ENCODE results near the gene PTPA. TPM values are rescaled to one million over a fixed set of nuclear protein-coding genes. Genes with fewer than 3 reads are reported as not detected.
A peak's percentile ranks its signal among the peaks of the same experiment; 100 is the strongest.

Gene PTPA
- total and polyA plus RNA-seq, 9 of the 15 experiments (the other 6 are each of a cell fraction or from before 2014, with no cell fraction given) = 1.7 to 121 (median 72.6) TPM

DNA sequence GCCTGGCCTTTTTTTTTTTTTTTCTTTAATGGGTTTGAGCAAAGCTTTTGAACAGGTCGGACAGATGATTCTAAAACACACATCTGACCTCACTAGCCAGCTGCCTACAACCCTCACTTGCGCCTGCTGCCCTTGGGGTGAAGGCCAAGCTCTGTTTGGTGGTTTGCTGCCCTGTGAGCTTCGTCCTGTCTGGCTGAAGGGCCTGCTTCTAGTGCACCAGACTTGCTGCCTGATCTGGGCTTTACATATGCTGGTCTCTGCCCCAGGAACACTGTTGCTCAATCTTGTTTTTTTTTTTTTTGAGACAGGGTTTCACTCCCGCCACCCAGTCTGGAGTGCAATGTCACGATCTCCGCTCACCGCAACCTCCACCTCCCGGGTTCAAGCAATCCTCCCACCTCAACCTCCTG is 46.7 kb upstream of the PTPA start:
- 98% methylated on average over 6 of the region's 8 CpGs for WGBS (ENCODE audit: insufficient coverage, low coverage, missing lambda C conversion rate)
- peaks cover 80% of the 10 kb centered on the region for H3K36me3 ChIP-seq (ENCODE audit: control insufficient read depth, insufficient read depth, low read length)
- ATAC-seq = no peak

More for the DNA sequence above, 46.7 kb upstream of the PTPA start:
- FAIRE-seq (no peak), DNase-seq (ENCODE audit: extremely low read depth in 1 of 4, low spot score in 3 of 4) (no peak)
- Histone ChIP-seq H2AFZ (ENCODE audit: low read depth, low read length) (no peak overlapping the region), H3K9me3 (replicated peaks; ENCODE audit: control insufficient read depth, insufficient read depth, low read depth, low read length) (no peaks in the 10 kb centered on the region), H3K4me2 (ENCODE audit: insufficient read depth, low read length) (no peak overlapping the region), H3K4me1 (replicated peaks in 1 of 2; ENCODE audit: control insufficient read depth in 2 of 2, insufficient read depth in 2 of 2, low read length in 2 of 2) (peaks cover 15 to 32% of the 10 kb centered on the region in 2 experiments), H3K27me3 (ENCODE audit: control insufficient read depth in 2 of 2, insufficient read depth in 2 of 2, low read length in 2 of 2) (no peaks in the 10 kb centered on the region), H3K9me1 (ENCODE audit: control insufficient read depth, insufficient read depth, low read length) (peaks cover 5% of the 10 kb centered on the region), H3K4me3 (no peak overlapping the region), H3K27ac (ENCODE audit: extremely low read depth, low read depth, low read length) (no peak overlapping the region), H4K20me1 (replicated peaks; ENCODE audit: control insufficient read depth, insufficient read depth, low read length) (no peaks in the 10 kb centered on the region), H3K79me2 (ENCODE audit: control insufficient read depth, insufficient read depth, low read length) (no peaks in the 10 kb centered on the region; the same call in 2 of the 3 replicates), H3K9ac (ENCODE audit: insufficient read depth in 1 of 2, low read depth in 2 of 2, low read length in 2 of 2) (peak overlapping the region in 1 of 2 experiments; percentile 81; a peak in 2 of 4 replicates)
- TF ChIP-seq SIX5 (IDR thresholded peaks at IDR 0.05; ENCODE audit: borderline replicate concordance in 1 of 2, insufficient read depth in 1 of 2, low read depth in 1 of 2, low read length in 2 of 2) = no peak
- TF ChIP-seq, protein P1, sequence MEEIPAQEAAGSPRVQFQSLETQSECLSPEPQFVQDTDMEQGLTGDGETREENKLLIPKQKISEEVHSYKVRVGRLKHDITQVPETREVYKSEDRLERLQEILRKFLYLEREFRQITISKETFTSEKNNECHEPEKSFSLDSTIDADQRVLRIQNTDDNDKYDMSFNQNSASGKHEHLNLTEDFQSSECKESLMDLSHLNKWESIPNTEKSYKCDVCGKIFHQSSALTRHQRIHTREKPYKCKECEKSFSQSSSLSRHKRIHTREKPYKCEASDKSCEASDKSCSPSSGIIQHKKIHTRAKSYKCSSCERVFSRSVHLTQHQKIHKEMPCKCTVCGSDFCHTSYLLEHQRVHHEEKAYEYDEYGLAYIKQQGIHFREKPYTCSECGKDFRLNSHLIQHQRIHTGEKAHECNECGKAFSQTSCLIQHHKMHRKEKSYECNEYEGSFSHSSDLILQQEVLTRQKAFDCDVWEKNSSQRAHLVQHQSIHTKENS (CRISPR knock-in tag; IDR thresholded peaks at IDR 0.05) = no peak
- TF ChIP-seq CLOCK (CRISPR knock-in tag; IDR thresholded peaks at IDR 0.05; ENCODE audit: borderline replicate concordance) = no peak
- TF ChIP-seq KDM1A (IDR thresholded peaks at IDR 0.05) = no peak
- no peak for TF ChIP-seq SNAPC5 (CRISPR knock-in tag; IDR thresholded peaks at IDR 0.05)
- no peak for TF ChIP-seq SUPT5H (IDR thresholded peaks at IDR 0.05)
- ChIA-PET CTCF (ENCODE audit: low intra/inter-chr PET ratio) (no interaction called here), POLR2A (interaction anchor here (0.8 kb wide), 1 partner anchor 38 kb away, joined by 3 read pairs; no protein-coding TSS in a partner anchor)
- in situ Hi-C loops (cut with MboI) = no loop called here
- BruUV-seq (replicated peaks) = no TSS peak
- intact Hi-C loops (cut with micrococcal nuclease) = no loop called here
